HEK293T (cell line): Measurements from ENCODE around the gene SLC2A13.

Source experiments
- ARNT ChIP-seq: fragments of 450-650 bp; IDR thresholded peaks from 2 replicates; pipeline ENCODE4 v1.6.1; 2017; ENCODE audit warnings: mild to moderate bottlenecking
- BHLHE40 ChIP-seq: fragments of 450-650 bp; IDR thresholded peaks from 2 replicates; pipeline ENCODE4 v1.6.1; 2016; ENCODE audit warnings: mild to moderate bottlenecking, moderate library complexity, borderline replicate concordance
- ELF4 ChIP-seq: fragments of 450-650 bp; IDR thresholded peaks from 2 replicates; pipeline ENCODE4 v1.6.1; 2017; ENCODE audit warnings: antibody characterized with exemption
- FOXA1 ChIP-seq: fragments of 450-650 bp; IDR thresholded peaks from 2 replicates; pipeline ENCODE4 v1.6.1; 2016; ENCODE audit warnings: mild to moderate bottlenecking
- FOXK2 ChIP-seq: fragments of 450-650 bp; IDR thresholded peaks from 2 replicates; pipeline ENCODE4 v1.6.1; 2016; ENCODE audit warnings: mild to moderate bottlenecking
- L3MBTL2 ChIP-seq: fragments of 450-650 bp; conservative IDR thresholded peaks from 2 replicates; pipeline ENCODE4 v1.6.1; 2016; ENCODE audit warnings: mild to moderate bottlenecking
- LEF1 ChIP-seq: fragments of 450-650 bp; IDR thresholded peaks from 2 replicates; pipeline ENCODE4 v1.6.1; 2017; ENCODE audit warnings: mild to moderate bottlenecking, borderline replicate concordance
- NFRKB ChIP-seq: fragments of 450-650 bp; IDR thresholded peaks from 2 replicates; pipeline ENCODE4 v1.6.1; 2016; ENCODE audit warnings: mild to moderate bottlenecking, moderate library complexity
- SP1 ChIP-seq: fragments of 450-650 bp; IDR thresholded peaks from 2 replicates; pipeline ENCODE4 v1.6.1; 2017
- TARDBP ChIP-seq: fragments of 450-650 bp; IDR thresholded peaks from 2 replicates; pipeline ENCODE4 v1.6.1; 2016

GRCh38 chr12:40142001-40142744, 36.3 kb upstream of the SLC2A13 start:
- TF ChIP-seq ARNT: no peak
- no peak for TF ChIP-seq SP1
- TF ChIP-seq FOXK2: no peak
- TF ChIP-seq BHLHE40: no peak
- no peak for TF ChIP-seq LEF1
- no peak for TF ChIP-seq TARDBP
- TF ChIP-seq NFRKB: no peak
- TF ChIP-seq L3MBTL2: no peak
- TF ChIP-seq ELF4: no peak
- TF ChIP-seq FOXA1: no peak
